MM.1S (cell line): ENCODE measurements around the gene SMAD3.

ENCODE experiments used
- DNase-seq: peaks from one replicate; pipeline ENCODE4 v3.0.0-alpha.2; 2015
- H2AFZ ChIP-seq: fragments of 300-600 bp; sonication (generic); 2 replicates; pipeline ENCODE4 v1.6.0; 2016; ENCODE audit warnings: antibody characterized with exemption, low read length
- H3F3A ChIP-seq: fragments of 300-600 bp; sonication (generic); 2 replicates; pipeline ENCODE4 v1.6.1; 2016; ENCODE audit warnings: mild to moderate bottlenecking, antibody characterized with exemption, low read length, moderate library complexity, mixed read lengths; ENCODE audit not compliant: insufficient read depth
- H3K27ac ChIP-seq: fragments of 300-600 bp; sonication (generic); 2 replicates; pipeline ENCODE4 v1.5.1; 2016; ENCODE audit warnings: mild to moderate bottlenecking, low read length
- H3K27me3 ChIP-seq: fragments of 300-600 bp; sonication (generic); replicated peaks from 2 replicates; pipeline ENCODE4 v1.6.0; 2016; ENCODE audit warnings: low read length; ENCODE audit not compliant: insufficient read depth
- H3K36me3 ChIP-seq: fragments of 300-600 bp; sonication (generic); replicated peaks from 2 replicates; pipeline ENCODE4 v1.6.1; 2016; ENCODE audit warnings: mild to moderate bottlenecking, low read length, mixed read lengths; ENCODE audit not compliant: insufficient read depth
- H3K4me1 ChIP-seq: fragments of 300-600 bp; sonication (generic); 2 replicates; pipeline ENCODE4 v1.6.1; 2016; ENCODE audit warnings: low read length, mixed read lengths
- H3K4me2 ChIP-seq: fragments of 300-600 bp; sonication (generic); 2 replicates; pipeline ENCODE4 v1.6.0; 2016; ENCODE audit warnings: low read depth, low read length
- H3K4me3 ChIP-seq: fragments of 300-600 bp; sonication (generic); 2 replicates; pipeline ENCODE4 v1.5.1; 2016; ENCODE audit warnings: low read length, mixed read lengths
- H3K79me2 ChIP-seq: fragments of 300-600 bp; sonication (generic); 2 replicates; pipeline ENCODE4 v1.6.1; 2016; ENCODE audit warnings: mixed run types, low read length, mixed read lengths
- H3K9ac ChIP-seq: fragments of 300-600 bp; sonication (generic); 2 replicates; pipeline ENCODE4 v1.6.1; 2016; ENCODE audit warnings: low read length, mixed read lengths
- H3K9me2 ChIP-seq: fragments of 300-600 bp; sonication (generic); replicated peaks from 2 replicates; pipeline ENCODE4 v1.6.1; 2016; ENCODE audit warnings: mild to moderate bottlenecking, low read length, mixed read lengths; ENCODE audit not compliant: insufficient read depth
- H3K9me3 ChIP-seq: fragments of 300-600 bp; sonication (generic); replicated peaks from 2 replicates; pipeline ENCODE4 v1.6.1; 2016; ENCODE audit warnings: mild to moderate bottlenecking, low read length, mixed read lengths; ENCODE audit not compliant: insufficient read depth
- H4K20me1 ChIP-seq: fragments of 300-600 bp; sonication (generic); 2 replicates; pipeline ENCODE4 v1.6.1; 2016; ENCODE audit warnings: mild to moderate bottlenecking, low read length, moderate library complexity, mixed read lengths; ENCODE audit not compliant: insufficient read depth
- CTCF ChIP-seq: fragments of 300-600 bp; sonication (generic); IDR thresholded peaks from 2 replicates; pipeline ENCODE4 v1.5.1; 2016; ENCODE audit warnings: antibody characterized with exemption, low read length, mixed read lengths
- EZH2 ChIP-seq: fragments of 300-600 bp; sonication (generic); optimal IDR thresholded peaks from 2 replicates; pipeline ENCODE3; 2017; ENCODE audit warnings: low read depth, mild to moderate bottlenecking, antibody characterized with exemption, low read length, mixed read lengths
- EZH2phosphoT487 ChIP-seq: fragments of 300-600 bp; sonication (generic); IDR thresholded peaks from 2 replicates; pipeline ENCODE4 v1.6.1; 2018; ENCODE audit warnings: antibody characterized with exemption, low read length

The SMAD3 gene

DNA sequence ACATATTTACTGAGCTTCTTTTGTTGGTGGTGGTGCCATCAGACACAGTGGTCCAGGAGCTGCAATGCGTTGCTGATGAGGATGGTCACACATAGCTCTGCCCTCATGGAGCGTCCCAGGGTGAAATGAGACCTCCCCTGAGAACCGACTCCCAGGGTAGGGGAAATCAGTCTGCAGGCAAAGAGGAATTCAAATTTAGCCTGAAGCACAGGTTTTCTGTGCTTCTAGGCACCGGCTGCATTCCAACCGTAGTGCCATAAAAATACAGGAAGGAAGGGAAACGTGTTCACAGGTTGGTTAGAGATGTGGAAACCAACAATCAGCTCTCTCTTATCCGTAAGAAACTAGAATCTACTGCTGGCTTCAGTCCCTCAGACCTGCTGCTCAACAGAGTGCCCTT lies 19.2 kb downstream of the SMAD3 start:
- H3K27ac ChIP-seq: peak overlapping the region; percentile 87; the same call in 1 of the 2 replicates
- no peak for DNase-seq
- no peak overlapping the region for H2AFZ ChIP-seq
- no peaks in the 10 kb centered on the region for H3K9me3 ChIP-seq
- peaks cover 58% of the 10 kb centered on the region for H3F3A ChIP-seq
- H3K79me2 ChIP-seq: peaks cover 53% of the 10 kb centered on the region
- H3K4me1 ChIP-seq: peaks cover 80% of the 10 kb centered on the region
- H3K27me3 ChIP-seq: no peaks in the 10 kb centered on the region
- no peaks in the 10 kb centered on the region for H3K9me2 ChIP-seq
- no peaks in the 10 kb centered on the region for H3K36me3 ChIP-seq
- H4K20me1 ChIP-seq: no peaks in the 10 kb centered on the region
- no peak overlapping the region for H3K4me3 ChIP-seq
- no peak for TF ChIP-seq CTCF
- TF ChIP-seq EZH2: no peak
- TF ChIP-seq EZH2phosphoT487: no peak
- H3K4me2 ChIP-seq: peak overlapping the region; percentile 58; the same call in 1 of the 2 replicates
- no peak overlapping the region for H3K9ac ChIP-seq

DNA sequence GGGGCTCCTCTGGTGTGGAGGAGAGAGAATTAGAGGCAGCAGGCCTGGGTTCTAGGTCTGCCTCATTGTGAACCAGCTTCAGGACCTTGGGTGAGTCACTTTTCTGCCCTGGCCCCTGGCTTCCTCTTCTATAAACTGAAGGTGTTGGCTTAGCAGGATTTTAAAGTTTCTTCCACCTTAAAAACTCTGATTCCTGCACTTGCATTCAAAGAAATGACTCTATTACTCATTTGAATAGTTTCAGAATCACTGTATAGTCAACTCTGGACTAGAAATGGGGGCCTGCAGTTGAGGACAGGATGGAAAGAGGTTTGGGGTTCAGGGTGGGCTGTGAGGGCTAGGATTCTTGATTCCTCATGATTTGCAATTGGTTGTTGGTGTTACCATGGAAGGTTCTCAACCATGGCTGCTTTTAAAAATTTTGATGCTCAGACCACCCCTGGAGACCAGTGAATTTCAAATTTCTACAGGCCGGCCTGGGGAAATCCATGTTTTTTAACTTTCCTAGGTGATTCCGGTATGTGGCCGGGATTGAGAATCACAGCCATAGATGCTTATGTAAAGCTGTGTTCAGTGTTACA lies 19.9 kb downstream of the SMAD3 start:
- Histone ChIP-seq H3K27ac (peak overlapping the region; percentile 87; the same call in 1 of the 2 replicates), H3K4me3 (no peak overlapping the region), H2AFZ (no peak overlapping the region), H3K36me3 (no peaks in the 10 kb centered on the region), H3K4me2 (peak overlapping the region; percentile 58), H3K9me3 (no peaks in the 10 kb centered on the region), H3K9me2 (no peaks in the 10 kb centered on the region), H3K9ac (0 out of 2 replicates have a peak overlapping the region, but pooled peaks have one; percentile 10), H4K20me1 (no peaks in the 10 kb centered on the region), H3K79me2 (peaks cover 60% of the 10 kb centered on the region), H3K27me3 (no peaks in the 10 kb centered on the region; the same call in 1 of the 2 replicates), H3K4me1 (peaks cover 74% of the 10 kb centered on the region), H3F3A (peaks cover 52% of the 10 kb centered on the region)
- no peak for TF ChIP-seq EZH2
- TF ChIP-seq EZH2phosphoT487: no peak
- no peak for TF ChIP-seq CTCF
- DNase-seq: no peak

- TF ChIP-seq CTCF (no peak), EZH2phosphoT487 (no peak), EZH2 (no peak)
- Histone ChIP-seq H3K9me3 (no peaks in the 10 kb centered on the region), H2AFZ (no peak overlapping the region), H3K9ac (peak overlapping the region; percentile 54), H3K4me1 (peaks cover 74% of the 10 kb centered on the region), H3F3A (peaks cover 45% of the 10 kb centered on the region), H4K20me1 (no peaks in the 10 kb centered on the region), H3K27ac (peak overlapping the region; percentile 87), H3K9me2 (no peaks in the 10 kb centered on the region), H3K4me2 (peak overlapping the region; percentile 67), H3K79me2 (peaks cover 67% of the 10 kb centered on the region), H3K4me3 (peak overlapping the region; percentile 5; the same call in 1 of the 2 replicates), H3K36me3 (no peaks in the 10 kb centered on the region), H3K27me3 (no peaks in the 10 kb centered on the region; the same call in 1 of the 2 replicates)
- peak; percentile 98 for DNase-seq
These were observed 20.6 kb downstream of the SMAD3 start for GRCh38 chr15:67085818-67086636.
